HG02981 (cell line): ENCODE results near the gene BACH1.

Experiments
- ATAC-seq: cut with Tn5 transposase; IDR thresholded peaks from one replicate; pipeline ENCODE4 v1.9.1; 2021; ENCODE audit warnings: mild to moderate bottlenecking, moderate library complexity; ENCODE audit not compliant: unreplicated experiment

Gene BACH1

DNA sequence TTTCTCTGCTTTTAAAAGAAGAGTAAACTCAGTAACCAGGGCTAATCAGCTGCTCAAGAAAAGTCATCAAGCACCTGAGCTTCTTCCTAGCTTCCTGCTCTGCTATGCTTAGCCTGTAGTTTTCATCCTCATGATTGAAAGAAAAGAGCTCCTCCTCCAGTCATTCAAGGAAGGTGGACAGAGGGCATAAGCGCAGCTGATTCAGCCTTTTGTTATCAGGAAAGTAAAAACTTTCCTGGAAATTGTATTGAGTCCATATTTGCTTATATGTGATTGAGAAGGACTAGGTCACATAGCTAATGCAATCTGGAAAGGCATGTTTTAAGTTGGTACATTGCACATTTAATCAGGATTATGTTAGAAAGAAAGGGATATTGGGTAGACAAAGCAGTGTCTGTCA, 8.5 kb upstream of the BACH1 start:
- no peak for ATAC-seq

DNA sequence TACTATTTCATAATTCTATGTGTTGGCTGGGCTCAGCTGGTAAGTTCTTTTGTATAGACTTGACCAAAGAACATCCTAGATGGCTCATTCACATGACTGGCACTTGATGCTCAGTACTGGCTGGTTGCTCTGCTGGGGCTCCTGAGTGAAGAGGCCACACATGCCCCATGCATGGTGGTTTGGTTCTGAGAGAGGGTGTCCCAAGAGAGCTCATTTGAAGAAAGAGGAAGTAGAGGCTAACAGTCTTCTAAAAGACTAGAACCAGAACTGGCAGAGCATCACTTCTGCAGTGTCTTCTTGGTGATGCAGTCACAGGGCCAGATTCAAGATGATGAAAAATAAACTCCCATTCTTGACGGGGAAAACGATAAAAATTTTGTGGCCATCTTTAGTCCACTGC, 5.2 kb upstream of the BACH1 start:
- ATAC-seq, result peak; percentile 87

DNA sequence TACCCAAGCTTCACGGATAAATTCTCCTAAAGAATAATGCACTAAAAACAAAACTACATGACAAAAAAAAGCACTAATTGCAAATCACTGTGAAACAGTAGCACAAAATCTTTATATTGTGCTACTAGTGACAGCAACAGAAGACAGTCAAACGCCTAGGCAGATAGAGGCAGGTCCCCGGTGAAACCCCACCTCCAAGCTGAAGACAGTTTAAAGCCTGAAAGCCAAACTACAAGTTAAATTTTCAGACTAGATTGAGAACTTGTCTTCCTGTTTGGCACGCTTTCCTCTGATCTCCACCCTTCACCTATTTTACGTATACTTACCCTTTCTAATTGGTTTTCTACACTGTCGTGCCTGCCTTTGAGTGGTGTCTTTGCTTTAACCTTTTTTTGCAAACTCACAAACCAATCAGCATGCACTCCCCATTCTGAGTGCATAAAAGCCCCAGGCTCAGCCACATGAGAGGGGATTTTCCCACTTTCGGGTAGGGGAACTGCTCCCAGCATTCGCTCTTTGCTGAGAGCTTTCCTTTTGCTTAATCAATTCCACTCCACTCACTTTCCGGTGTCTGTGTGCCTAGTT, 3.6 kb upstream of the BACH1 start:
- no peak for ATAC-seq

DNA sequence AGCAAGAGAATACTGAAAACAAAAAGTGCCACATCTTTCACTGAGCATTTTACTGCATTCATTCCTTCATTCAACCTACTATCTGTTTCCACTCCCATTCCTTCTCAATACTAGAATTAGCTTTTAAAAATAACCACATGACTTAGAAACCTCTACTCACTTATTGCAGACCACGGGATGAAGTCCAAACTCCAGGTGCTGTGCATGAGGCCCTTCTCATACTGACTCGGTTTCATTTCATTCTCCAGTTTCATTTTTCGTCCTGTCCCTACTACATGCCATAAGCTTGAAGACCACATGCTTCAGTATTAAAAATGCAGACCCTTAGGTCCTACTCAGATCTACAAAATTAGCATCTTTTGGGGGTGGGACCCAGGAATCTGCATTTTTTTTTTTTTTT, 2.3 kb upstream of the BACH1 start:
- ATAC-seq, result no peak

DNA sequence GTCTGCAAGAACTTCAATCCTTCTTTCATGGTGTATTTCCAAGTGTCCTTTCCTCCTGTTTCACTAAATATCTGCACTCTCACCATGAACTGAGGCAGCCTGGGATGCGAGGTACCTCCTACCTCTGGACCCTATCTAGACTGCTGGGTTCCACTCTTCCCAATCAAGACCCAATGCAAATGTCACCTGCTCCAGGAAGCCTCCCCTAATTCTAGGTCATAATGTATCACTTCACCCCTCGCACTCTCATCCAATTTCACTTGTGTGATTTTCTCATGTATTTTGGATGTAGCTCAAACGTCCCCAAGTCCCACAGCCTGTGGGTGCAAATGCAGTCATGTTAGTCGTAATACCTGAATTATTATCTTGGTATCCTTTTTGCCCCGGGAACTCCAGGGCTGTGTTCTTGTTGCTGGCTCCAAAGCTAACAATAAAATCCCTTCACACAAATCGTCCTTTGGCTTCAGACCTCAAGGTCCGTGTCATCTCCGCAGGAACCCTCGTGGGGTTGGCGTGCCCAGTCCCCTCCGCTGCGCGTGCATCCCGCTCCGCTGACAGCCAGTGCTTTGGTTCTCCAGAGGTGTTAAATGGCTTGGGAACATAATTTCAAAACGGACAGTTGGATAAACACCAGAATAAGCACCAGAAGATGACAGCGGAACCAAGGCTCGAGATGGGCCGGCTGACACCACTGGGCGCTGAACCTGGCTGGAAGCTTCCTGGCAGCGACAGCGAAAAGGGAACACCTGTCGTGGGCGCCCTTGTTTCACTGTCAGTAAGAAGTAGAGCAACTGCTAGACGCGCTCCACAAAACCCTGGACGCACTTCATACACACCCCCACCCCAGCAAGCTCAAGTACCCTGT, 1.0 kb upstream of the BACH1 start:
- ATAC-seq, result no peak

DNA sequence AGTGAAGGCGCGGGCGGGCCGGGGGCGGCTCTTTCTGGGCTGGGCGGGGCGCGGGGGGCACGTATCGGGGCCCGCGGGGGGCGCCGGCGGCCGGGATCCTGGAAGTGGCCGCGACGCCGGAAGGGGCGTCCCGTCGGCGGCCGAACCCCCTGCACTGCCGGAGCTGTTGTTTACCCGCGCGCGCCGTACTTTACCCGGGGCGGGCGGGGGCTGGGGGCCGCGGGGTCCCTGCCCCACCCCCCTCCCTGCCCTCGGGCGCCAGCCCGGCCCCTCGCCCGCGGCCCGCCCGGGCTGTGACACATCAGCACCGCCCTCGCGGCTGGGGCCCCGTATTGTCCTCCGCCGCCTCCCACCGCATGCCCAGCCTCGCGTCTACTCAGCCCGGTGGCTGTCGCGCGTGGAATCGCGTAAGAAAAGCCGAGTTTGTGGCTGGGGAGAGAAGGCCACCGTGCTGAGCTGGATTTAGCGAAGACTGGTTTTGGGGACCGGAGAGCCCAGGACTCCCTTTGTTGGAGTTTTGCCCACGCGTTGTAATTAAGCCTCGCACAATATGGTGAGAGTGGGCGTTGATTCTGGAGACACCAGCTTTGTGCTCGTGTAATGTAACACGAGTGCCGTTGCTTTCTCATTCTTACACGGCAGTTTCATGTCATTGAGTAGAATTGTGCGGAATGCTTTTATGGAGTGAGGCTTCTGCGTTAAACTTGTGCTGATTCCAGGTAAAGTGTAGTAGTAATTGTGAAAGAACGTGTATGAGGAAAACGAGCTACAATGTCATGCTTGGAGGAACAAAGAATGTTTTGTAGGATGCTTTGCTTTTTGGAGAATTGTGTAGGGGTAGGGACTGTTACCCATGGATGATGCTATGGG, 559 bp downstream of the BACH1 start:
- peak; percentile 15 for ATAC-seq

DNA sequence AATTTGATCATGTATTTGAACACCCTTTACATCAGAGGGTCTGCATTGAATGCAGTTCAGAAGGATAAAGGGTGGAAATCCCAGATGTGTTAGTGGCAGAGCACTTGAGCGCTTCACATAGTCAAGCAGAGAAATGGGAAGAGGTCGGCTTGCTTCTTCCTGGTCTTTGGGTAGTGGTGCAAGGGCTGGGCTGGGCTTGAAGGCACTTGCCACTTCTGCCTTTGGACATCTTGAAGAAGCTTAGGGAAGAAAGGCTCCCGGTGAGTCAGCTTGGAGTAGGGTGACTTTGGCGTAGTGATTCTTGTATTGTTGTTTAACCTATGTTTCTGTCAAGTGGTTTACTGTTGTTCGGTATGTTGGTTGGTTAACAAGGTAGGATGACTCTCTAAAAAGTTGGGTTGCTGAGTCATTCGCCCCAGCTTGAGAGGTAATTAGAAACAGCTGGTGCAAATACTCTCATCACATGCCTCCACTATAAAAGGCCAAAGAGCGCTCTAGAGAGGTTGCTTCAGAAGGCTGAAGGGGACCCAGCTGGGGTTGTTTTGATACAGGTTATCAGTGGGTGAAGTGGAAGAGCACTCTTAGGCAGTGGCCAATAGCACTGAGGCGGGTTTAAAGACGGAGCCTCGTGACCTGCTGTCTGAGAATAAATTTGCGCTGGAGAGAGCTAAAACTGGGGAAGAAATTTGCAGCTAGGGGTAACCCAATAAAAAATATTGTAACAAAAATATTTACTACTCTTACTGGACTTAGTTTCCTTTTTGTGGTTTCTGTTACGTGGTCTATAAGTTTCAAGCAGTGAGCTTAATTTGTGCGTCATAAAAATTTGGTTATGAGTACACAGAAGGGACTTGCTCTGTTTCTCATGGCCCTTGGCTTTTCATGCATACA, 1.4 kb downstream of the BACH1 start:
- peak; percentile 71 for ATAC-seq

DNA sequence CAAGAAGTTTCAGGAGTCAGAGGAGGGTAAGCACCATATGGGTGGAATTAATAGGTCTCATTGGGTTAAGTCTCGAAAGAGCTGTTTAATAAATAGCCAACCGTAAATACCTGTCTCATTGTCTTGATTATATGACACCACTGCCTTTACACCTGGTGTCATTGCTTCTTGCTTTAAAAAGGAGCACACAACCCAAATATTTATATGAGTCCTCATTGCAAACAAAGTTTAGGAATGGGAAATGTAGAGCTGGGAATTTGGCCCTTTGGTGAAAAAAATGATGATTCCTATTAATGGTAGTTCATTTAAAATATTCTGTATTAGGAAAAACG, 2.1 kb downstream of the BACH1 start:
- no peak for ATAC-seq

DNA sequence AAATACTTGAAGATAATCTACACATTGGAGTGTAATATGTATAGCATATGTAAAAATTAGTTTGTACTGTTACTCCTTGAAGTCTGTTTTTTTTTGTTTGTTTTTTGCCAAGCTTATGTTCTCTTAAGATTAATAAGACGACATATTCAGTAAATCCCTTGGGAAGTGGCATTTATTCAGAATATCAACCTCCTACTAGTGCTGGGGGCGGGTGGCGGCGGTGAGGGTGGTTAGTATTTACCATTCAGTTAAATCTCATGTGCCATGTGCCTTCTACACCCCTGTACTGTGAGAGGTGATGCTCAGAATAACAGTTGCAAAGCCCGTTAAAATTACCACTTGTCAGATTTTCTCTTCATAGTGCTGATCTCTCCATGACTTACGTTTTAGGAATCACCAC, 3.0 kb downstream of the BACH1 start:
- ATAC-seq, result no peak

DNA sequence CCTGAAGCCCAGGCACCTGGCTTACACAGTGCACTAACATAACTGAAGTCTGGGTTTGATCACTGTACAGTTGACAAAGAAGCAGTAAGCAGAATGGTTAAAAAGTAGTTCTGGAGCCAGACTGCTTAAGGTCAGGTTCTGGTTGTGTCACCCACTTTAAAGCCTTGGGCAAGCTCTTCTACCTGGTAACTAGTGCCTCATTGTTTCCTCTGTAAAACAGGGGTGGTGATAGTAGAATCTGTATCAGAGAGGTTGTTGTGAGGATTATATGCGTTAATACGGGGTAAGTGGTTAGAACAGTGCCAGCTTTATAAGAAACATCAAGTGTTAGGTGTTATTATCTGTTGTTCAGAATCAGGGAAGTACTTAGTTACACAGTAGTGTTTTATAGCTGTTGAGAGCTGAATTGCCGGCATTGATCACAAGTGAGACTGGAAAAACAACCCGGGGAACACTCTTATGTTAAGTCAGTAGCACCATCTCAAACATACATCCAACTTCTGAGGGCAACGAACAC, 3.7 kb downstream of the BACH1 start:
- no peak for ATAC-seq

DNA sequence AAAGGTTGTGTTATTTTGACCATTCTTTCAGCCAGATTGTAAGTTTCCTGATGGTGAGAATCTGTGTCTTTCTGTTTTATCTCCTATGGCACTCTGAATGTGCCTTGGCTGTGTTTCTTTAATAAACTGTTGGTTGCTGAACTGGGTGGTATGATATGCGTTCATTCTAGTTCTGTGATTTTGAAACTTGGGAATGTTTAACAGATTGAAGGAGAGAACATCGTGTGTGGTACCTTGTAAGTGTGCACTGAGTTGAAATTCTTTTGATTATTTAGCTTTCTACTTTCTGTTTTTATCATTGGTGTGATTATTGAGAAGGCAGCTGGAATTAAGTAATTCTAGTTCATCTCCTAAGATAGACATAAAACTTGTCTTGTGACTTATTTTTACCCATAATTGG, 4.6 kb downstream of the BACH1 start:
- ATAC-seq, result no peak

DNA sequence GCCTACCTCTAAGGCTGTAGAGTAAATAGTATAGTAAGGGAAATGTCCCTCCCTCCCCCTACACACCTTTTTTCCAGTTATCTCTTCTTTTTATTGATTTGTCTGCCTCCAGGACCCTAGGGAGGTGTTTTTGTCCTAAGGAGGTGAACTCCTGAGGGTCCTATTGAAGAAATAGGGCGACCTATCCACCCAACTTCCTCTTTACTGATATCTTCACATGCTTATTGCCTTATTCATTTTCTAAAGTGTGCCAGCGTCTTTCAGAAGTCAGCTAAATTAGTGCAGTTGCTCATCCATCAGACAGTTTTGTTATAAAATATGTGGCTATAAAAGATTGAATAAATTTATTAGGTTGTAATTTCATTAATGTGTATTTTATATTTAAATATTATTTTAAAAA, 5.9 kb downstream of the BACH1 start:
- ATAC-seq, result no peak

DNA sequence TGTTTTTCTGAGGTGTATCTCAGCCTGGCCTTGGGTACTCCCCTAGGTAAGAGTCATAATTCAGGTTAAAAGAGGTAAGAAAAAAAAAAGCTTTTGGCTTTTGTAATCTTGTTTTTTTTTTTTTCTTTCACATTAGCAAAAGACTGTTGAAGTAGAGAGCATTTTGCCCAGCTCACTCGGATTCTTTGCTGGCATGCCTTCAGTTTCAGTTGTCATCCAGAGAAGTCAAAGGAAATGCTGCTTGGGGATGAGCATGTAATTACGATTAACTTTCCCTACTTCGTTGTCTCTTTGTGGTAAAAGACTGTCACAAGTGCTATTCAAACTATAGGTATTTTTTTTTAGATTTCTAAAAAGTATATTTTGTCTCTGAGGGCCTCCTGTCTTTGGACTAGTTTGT, 6.3 kb downstream of the BACH1 start:
- no peak for ATAC-seq

DNA sequence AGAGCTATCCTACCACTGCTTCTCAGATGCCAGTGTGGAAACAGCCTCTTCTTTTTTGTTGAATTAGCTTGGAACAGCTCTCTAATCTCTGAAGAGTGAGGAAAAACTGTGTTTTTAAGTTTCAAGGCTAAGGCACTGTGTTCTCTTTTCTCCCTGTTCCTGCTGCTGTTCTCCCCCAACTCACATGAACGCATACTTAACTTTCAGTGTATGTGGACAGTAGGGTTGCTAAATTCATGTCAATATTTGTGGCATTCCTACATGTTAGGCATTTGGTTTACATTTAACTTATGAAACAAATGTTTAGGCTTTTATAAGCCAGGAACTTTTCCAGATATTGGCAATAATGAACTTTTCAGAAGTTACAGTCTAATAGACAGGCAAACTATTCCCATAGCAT, 6.8 kb downstream of the BACH1 start:
- ATAC-seq, result no peak

DNA sequence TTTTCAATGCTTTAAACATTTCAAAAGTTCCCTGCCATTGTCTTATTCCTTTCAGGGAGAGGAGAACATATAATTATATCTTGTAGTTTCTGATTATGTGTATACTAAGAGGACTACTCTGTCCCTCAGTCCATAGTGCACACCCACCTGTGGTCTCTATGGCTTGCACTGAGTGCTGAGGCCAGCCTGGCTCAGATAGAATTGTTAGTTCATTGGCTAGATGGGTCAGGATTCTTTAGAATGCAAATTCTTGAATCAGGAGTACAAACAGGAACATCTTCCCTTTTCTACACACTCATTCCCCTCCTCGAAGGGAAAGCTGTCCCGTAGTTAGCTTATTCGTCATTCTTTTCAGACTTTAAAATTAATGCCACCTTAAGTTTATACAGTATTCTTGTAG, 8.2 kb downstream of the BACH1 start:
- no peak for ATAC-seq

DNA sequence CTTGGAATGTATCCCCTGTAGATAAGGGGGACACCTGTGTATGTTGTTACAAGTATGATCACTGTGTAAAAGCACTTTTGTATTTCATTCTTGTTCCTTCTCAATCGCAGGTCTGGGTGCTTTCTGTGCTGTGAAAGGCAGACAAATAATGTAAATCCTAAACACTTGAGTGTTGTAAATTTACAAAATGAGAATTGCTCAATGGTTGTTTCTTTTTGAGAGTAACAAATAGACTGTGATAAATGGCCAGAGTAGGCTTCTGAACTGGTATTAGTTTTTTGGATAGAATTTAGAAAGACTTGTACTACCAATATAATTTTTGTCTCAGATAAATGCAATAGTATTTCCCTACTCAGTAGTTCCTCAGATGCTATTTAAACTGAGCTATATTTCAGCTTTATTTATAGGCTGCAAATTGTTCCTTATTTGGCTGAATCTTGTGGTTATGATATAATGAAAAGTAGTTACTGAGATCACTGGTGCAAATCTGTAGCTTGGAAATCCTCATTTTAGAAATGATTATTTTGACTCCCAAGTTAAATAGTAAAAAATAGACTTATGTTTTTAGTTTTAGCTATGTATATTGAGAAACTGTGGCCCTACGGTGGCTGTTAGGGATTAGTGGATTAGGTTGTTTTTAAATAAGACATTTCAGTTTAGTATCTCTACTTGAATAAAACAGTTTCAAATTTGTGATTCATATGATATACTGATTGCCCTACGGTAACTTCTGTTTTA, 9.2 kb downstream of the BACH1 start:
- no peak for ATAC-seq

DNA sequence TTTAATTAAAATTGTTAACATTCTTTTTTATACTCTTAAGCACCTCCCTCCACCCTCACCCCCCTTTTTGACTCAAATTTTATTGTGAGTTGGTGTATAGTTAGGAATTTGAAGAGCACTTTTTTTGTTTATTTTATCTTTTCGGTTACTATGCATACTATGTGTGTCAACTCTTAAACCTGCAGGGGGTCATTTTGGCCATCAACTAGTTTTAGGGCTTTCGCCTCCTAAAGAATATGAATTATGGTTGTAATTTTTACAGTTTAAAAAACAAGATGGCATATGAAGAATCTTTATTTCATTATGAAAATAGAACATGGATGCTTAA, 9.7 kb downstream of the BACH1 start:
- no peak for ATAC-seq

DNA sequence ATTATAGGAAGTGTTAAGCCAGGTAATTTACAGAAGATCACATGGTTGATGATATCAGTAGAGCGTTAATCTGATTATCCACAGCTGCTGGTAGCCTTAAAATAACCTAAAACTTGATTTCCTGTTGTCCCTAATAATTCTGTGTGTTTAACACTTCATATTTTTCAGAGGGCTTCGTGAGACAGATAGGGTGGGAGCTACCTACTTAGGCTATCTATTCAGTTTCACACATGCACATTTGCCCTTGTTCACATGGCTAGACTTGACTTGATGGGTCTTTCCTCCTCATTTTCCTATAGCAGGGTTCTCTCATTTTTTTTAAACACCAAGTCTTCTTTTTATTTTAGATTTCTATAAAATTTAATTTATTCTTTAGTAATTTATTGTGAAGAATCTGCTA, 11.0 kb downstream of the BACH1 start:
- no peak for ATAC-seq

DNA sequence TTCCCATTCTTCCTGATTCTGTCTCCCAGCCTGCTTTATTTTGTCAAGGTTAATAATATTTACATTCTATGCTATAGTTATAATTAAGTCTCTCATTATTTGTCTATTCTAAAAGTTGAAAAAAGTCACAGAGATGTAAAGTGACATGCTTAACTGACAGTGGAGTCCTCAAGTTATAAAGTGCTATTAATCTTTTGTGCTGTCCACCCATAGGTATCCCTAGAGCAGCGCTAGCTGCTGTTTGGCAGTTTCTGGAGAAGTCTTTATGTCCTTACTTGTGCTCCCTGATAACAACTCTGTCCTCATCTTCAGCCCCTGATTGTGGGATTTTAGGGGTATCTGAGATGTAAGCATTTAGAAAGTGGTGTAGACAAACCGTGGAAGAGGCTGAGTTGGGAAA, 13.1 kb downstream of the BACH1 start:
- ATAC-seq, result no peak

DNA sequence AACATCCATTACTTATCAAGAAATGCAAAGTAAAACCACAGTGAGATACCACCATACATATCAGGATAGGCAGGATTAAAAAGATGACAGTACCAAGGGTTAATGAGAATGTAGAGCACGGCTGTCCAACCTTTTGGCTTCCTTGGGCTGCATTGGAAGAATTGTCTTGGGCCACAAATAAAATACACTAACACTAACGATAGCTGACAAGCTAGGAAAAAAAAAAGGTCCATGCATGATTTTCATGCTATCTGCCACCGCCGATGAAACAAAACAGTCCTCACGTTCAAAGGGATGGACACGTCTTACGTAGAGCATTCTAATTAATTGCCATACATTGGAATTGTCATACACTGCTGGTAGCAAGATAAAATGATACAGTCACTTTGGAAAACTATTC, 14.3 kb downstream of the BACH1 start:
- no peak for ATAC-seq
